Right atrium auricular region (tissue), 2 donors: ENCODE measurements around the gene PARD3B. TPM values are rescaled to one million over a fixed set of nuclear protein-coding genes. Genes with fewer than 3 reads are reported as not detected.

Experiments
- DNase-seq: peaks from one replicate; pipeline ENCODE4 v3.0.0-alpha.2; 2019; ENCODE audit warnings: low spot score
- H3K27ac ChIP-seq, 2 donors: fragments of 200-600 bp; sonication (generic); 1 replicate in 1 of 2; 2 replicates in 1 of 2; pipeline ENCODE4 v1.5.1; 2016 to 2019
- H3K27me3 ChIP-seq, 2 donors: fragments of 200-600 bp; sonication (generic); one replicate each; pipeline versions ENCODE4 v1.5.1 to v1.6.0; 2017 to 2019
- H3K36me3 ChIP-seq: fragments of 200-600 bp; sonication (generic); one replicate; pipeline ENCODE4 v1.5.1; 2016
- H3K4me1 ChIP-seq, 2 donors: fragments of 200-600 bp; sonication (generic); one replicate each; pipeline versions ENCODE4 v1.5.1 to v1.6.0; 2017 to 2019
- H3K4me3 ChIP-seq, 2 donors: fragments of 200-600 bp; sonication (generic); 1 replicate in 1 of 2; 2 replicates in 1 of 2; pipeline ENCODE4 v1.5.1; 2017 to 2019; ENCODE audit warnings: mild to moderate bottlenecking in 1 of 2, moderate library complexity in 1 of 2
- H3K9me3 ChIP-seq, 2 donors: fragments of 200-600 bp; sonication (generic); one replicate each; pipeline ENCODE4 v1.5.1; 2019
- CTCF ChIP-seq, 2 donors: fragments of 200-600 bp; sonication (generic); IDR thresholded peaks; one replicate each; pipeline ENCODE4 v1.5.1; 2019; ENCODE audit warnings: antibody characterized with exemption in 2 of 2
- total RNA-seq, 2 donors: library from RNA; depleted of rRNA; stranded (reverse); fragments of >200 nt; gene quantifications; one replicate each; pipeline ENCODE4 v1.1.0, GENCODE V29; 2016

The PARD3B gene
- total RNA-seq, 2 donors from 2014 or later, result 7.4 to 12.2 TPM

GRCh38 chr2:204827701-204828590 is 282.7 kb downstream of the PARD3B start:
- Histone ChIP-seq H3K4me1 (no peaks in the 10 kb centered on the region), H3K27me3 (no peaks in the 10 kb centered on the region), H3K27ac (no peak overlapping the region), H3K9me3 (no peaks in the 10 kb centered on the region), H3K36me3 (no peaks in the 10 kb centered on the region), H3K4me3 (no peak overlapping the region)
- TF ChIP-seq CTCF (IDR thresholded peaks at IDR 0.05), result no peak
- no peak for DNase-seq

- Histone ChIP-seq H3K27ac (no peak overlapping the region), H3K4me1 (no peaks in the 10 kb centered on the region), H3K9me3 (no peaks in the 10 kb centered on the region), H3K27me3 (no peaks in the 10 kb centered on the region), H3K36me3 (no peaks in the 10 kb centered on the region), H3K4me3 (no peak overlapping the region)
- TF ChIP-seq CTCF (IDR thresholded peaks at IDR 0.05), result no peak
- DNase-seq, result no peak
These were observed 289.6 kb downstream of the PARD3B start for GRCh38 chr2:204834716-204835384.

- no peak overlapping the region for H3K27ac ChIP-seq
- H3K36me3 ChIP-seq, result no peaks in the 10 kb centered on the region
- no peaks in the 10 kb centered on the region for H3K9me3 ChIP-seq
- no peak for DNase-seq
- H3K4me1 ChIP-seq, result no peaks in the 10 kb centered on the region
- no peak overlapping the region for H3K4me3 ChIP-seq
- TF ChIP-seq CTCF (IDR thresholded peaks at IDR 0.05), result no peak
- no peaks in the 10 kb centered on the region for H3K27me3 ChIP-seq
These were observed 290.5 kb downstream of the PARD3B start for GRCh38 chr2:204835786-204836185.

- H3K4me1 ChIP-seq, result peaks cover 0 to 14% of the 10 kb centered on the region in 2 donors
- DNase-seq, result no peak
- no peak for TF ChIP-seq CTCF (IDR thresholded peaks at IDR 0.05)
- no peaks in the 10 kb centered on the region for H3K27me3 ChIP-seq
- H3K36me3 ChIP-seq, result no peaks in the 10 kb centered on the region
- no peak overlapping the region for H3K4me3 ChIP-seq
- H3K9me3 ChIP-seq, result no peaks in the 10 kb centered on the region
- H3K27ac ChIP-seq, result no peak overlapping the region
These were observed 295.2 kb downstream of the PARD3B start for GRCh38 chr2:204840504-204840903.

GRCh38 chr2:204842068-204842467 is 296.8 kb downstream of the PARD3B start:
- no peaks in the 10 kb centered on the region for H3K27me3 ChIP-seq
- no peak for DNase-seq
- no peak overlapping the region for H3K27ac ChIP-seq
- TF ChIP-seq CTCF (IDR thresholded peaks at IDR 0.05), result no peak
- H3K4me1 ChIP-seq, result peaks cover 0 to 14% of the 10 kb centered on the region in 2 donors
- H3K36me3 ChIP-seq, result no peaks in the 10 kb centered on the region
- no peaks in the 10 kb centered on the region for H3K9me3 ChIP-seq
- H3K4me3 ChIP-seq, result no peak overlapping the region
